ENCODE results near the gene MYCL. TPM values are rescaled to one million over a fixed set of nuclear protein-coding genes. Genes with fewer than 3 reads are reported as not detected.

Gene MYCL
- total and polyA plus RNA-seq, 2 of the 13 experiments (the other 11 are each of a cell fraction or from before 2014, with no cell fraction given): 0.31 to 1.7 TPM

DNA sequence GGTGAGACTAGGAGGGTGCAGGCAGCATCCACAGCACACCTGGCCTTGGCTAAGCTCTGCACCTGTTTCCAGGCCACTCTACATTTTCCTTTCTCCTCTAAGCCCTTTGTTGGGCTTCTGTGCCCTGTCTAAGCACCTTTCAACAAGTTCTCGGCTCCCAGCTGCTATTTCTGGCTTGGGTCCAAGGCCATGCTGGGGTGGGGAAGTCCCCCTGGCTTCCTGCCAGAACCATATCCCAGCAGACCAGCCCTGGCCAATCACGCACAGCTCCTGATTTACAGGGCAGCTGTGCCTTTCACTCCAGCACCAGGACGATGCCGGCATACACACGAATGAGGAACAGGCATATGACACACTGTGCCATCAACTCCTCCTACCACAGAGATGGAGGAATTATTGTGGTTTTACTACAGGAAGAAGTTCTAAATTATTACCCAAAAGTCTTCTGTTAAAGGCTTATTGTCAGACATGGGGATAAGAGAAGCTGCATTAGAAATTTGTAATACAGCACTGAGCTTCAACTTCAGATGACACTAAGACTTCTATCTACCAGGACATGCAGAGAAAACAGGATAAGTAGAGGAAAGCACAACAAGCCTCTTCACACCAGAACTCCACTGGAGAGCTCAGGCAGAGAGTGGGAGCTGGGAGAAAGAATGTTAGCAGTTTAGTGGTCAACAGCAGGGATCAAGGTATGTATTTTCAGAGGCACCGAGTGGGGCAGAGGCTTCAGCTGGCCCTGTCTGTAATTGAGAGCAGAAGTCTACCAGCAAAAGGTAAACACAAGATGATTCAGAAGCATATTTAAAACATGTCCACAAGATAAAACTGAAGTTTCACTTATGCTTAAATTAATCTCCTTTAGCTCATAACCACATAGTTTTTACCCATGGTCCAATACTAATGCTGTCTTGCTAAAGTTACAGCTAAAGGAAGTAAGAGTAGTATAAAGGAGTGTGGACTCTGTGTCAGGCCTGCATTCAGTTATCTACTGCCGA lies 55.8 kb downstream of the MYCL start (continued):
- no peak for TF ChIP-seq MXI1 (IDR thresholded peaks at IDR 0.05; ENCODE audit: borderline replicate concordance, low read depth, low read length)
- TF ChIP-seq ZKSCAN5 (CRISPR knock-in tag; IDR thresholded peaks at IDR 0.05): no peak
- no peak for TF ChIP-seq SNRNP70 (IDR thresholded peaks at IDR 0.05; ENCODE audit: low read depth, low read length)
- no peak for TF ChIP-seq TFDP1 (CRISPR knock-in tag; IDR thresholded peaks at IDR 0.05; ENCODE audit: borderline replicate concordance)
- TF ChIP-seq ZFP82 (CRISPR knock-in tag; IDR thresholded peaks at IDR 0.05; ENCODE audit: borderline replicate concordance): no peak
- no peak for TF ChIP-seq PRDM15 (CRISPR knock-in tag; IDR thresholded peaks at IDR 0.05)
- no peak for TF ChIP-seq ZFP91 (CRISPR knock-in tag; IDR thresholded peaks at IDR 0.05; ENCODE audit: borderline replicate concordance)
- no peak for TF ChIP-seq ZKSCAN8 (CRISPR knock-in tag; IDR thresholded peaks at IDR 0.05; ENCODE audit: borderline replicate concordance)
- TF ChIP-seq, protein P1, sequence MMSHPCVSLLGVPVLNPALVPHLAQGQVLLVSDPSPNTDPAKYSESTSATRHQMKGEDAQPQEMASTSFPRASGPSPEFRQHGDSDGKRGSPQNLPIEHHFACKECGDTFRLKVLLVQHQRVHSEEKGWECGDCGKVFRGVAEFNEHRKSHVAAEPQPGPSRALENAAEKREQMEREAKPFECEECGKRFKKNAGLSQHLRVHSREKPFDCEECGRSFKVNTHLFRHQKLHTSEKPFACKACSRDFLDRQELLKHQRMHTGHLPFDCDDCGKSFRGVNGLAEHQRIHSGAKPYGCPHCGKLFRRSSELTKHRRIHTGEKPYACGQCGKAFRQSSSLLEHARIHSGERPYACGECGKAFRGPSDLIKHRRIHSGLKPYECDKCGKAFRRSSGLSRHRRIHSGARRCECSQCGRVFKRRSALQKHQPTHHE (CRISPR knock-in tag; IDR thresholded peaks at IDR 0.05; ENCODE audit: borderline replicate concordance): no peak
- TF ChIP-seq SOX5 (CRISPR knock-in tag; IDR thresholded peaks at IDR 0.05; ENCODE audit: borderline replicate concordance): peak; percentile 26; the same call in 1 of the 2 replicates
- TF ChIP-seq CREM (IDR thresholded peaks at IDR 0.05): no peak
- no peak for TF ChIP-seq CREM (CRISPR knock-in tag; IDR thresholded peaks at IDR 0.05)
- TF ChIP-seq ZNF549 (CRISPR knock-in tag; IDR thresholded peaks at IDR 0.05): no peak
- TF ChIP-seq THAP11 (CRISPR knock-in tag; IDR thresholded peaks at IDR 0.05): no peak
- TF ChIP-seq, protein P2, sequence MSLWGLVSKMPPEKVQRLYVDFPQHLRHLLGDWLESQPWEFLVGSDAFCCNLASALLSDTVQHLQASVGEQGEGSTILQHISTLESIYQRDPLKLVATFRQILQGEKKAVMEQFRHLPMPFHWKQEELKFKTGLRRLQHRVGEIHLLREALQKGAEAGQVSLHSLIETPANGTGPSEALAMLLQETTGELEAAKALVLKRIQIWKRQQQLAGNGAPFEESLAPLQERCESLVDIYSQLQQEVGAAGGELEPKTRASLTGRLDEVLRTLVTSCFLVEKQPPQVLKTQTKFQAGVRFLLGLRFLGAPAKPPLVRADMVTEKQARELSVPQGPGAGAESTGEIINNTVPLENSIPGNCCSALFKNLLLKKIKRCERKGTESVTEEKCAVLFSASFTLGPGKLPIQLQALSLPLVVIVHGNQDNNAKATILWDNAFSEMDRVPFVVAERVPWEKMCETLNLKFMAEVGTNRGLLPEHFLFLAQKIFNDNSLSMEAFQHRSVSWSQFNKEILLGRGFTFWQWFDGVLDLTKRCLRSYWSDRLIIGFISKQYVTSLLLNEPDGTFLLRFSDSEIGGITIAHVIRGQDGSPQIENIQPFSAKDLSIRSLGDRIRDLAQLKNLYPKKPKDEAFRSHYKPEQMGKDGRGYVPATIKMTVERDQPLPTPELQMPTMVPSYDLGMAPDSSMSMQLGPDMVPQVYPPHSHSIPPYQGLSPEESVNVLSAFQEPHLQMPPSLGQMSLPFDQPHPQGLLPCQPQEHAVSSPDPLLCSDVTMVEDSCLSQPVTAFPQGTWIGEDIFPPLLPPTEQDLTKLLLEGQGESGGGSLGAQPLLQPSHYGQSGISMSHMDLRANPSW (CRISPR knock-in tag; IDR thresholded peaks at IDR 0.05; ENCODE audit: borderline replicate concordance): no peak
- no peak for TF ChIP-seq ZNF749 (CRISPR knock-in tag; IDR thresholded peaks at IDR 0.05; ENCODE audit: borderline replicate concordance)
- no peak for TF ChIP-seq ZNF367 (CRISPR knock-in tag; IDR thresholded peaks at IDR 0.05; ENCODE audit: borderline replicate concordance)
